Right atrium auricular region (tissue), 2 donors: Measurements from ENCODE around the gene VWA1. TPM values are rescaled to one million over a fixed set of nuclear protein-coding genes. Genes with fewer than 3 reads are reported as not detected.
"Not testable (repeated sequence)": the region's sequence is repeated elsewhere in the genome, so short reads cannot be mapped to it uniquely, and the experiment has no call there.

Source experiments
- DNase-seq: peaks from one replicate; pipeline ENCODE4 v3.0.0-alpha.2; 2019; ENCODE audit warnings: low spot score
- H3K27ac ChIP-seq, 2 donors: fragments of 200-600 bp; sonication (generic); 1 replicate in 1 of 2; 2 replicates in 1 of 2; pipeline ENCODE4 v1.5.1; 2016 to 2019
- H3K27me3 ChIP-seq, 2 donors: fragments of 200-600 bp; sonication (generic); one replicate each; pipeline versions ENCODE4 v1.5.1 to v1.6.0; 2017 to 2019
- H3K36me3 ChIP-seq: fragments of 200-600 bp; sonication (generic); one replicate; pipeline ENCODE4 v1.5.1; 2016
- H3K4me1 ChIP-seq, 2 donors: fragments of 200-600 bp; sonication (generic); one replicate each; pipeline versions ENCODE4 v1.5.1 to v1.6.0; 2017 to 2019
- H3K4me3 ChIP-seq, 2 donors: fragments of 200-600 bp; sonication (generic); 1 replicate in 1 of 2; 2 replicates in 1 of 2; pipeline ENCODE4 v1.5.1; 2017 to 2019; ENCODE audit warnings: mild to moderate bottlenecking in 1 of 2, moderate library complexity in 1 of 2
- H3K9me3 ChIP-seq, 2 donors: fragments of 200-600 bp; sonication (generic); one replicate each; pipeline ENCODE4 v1.5.1; 2019
- total RNA-seq, 2 donors: library from RNA; depleted of rRNA; stranded (reverse); fragments of >200 nt; gene quantifications; one replicate each; pipeline ENCODE4 v1.1.0, GENCODE V29; 2016
- TF ChIP-seq, protein P1 (sequence below), 2 donors: fragments of 200-600 bp; sonication (generic); IDR thresholded peaks; one replicate each; pipeline ENCODE4 v1.5.1; 2019; ENCODE audit warnings: antibody characterized with exemption in 2 of 2

The VWA1 gene
- total RNA-seq, 2 donors from 2014 or later, result 13.0 to 15.2 TPM

DNA sequence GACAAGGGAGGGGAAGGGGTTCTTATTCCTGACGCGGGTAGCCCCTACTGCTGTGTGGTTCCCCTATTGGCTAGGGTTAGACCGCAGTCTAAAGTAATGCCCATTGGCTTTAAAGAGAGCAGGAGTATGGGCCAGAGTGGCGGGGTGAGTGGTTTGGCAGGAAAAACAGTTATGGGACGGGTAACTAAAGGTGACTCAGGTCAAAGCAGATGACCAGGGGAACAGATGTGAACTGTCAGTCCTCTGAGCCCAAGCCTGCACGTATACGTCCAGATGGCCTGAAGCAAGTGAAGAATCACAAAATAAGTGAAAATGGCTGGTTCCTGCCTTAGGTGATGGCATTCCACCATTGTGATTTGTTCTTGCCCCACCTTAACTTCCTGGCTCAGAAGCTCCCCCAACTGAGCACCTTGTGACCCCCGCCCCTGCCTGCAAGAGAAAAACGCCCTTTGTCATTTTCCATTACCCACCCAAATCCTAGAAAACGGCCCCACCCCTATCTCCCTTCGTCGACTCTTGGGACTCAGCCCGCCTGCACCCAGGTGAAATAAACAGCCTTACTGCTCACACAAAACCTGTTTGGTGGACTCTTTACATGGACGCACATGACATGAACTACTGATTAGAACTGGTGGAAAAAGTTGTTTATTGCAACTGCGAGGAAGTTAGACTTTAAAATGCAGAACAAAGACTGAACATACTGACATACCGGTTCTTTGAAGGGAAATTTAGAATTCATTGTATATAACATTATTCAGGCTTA is 35.3 kb downstream of the VWA1 start:
- peaks cover 0 to 24% of the 10 kb centered on the region in 2 donors for H3K4me1 ChIP-seq
- TF ChIP-seq, protein P1, sequence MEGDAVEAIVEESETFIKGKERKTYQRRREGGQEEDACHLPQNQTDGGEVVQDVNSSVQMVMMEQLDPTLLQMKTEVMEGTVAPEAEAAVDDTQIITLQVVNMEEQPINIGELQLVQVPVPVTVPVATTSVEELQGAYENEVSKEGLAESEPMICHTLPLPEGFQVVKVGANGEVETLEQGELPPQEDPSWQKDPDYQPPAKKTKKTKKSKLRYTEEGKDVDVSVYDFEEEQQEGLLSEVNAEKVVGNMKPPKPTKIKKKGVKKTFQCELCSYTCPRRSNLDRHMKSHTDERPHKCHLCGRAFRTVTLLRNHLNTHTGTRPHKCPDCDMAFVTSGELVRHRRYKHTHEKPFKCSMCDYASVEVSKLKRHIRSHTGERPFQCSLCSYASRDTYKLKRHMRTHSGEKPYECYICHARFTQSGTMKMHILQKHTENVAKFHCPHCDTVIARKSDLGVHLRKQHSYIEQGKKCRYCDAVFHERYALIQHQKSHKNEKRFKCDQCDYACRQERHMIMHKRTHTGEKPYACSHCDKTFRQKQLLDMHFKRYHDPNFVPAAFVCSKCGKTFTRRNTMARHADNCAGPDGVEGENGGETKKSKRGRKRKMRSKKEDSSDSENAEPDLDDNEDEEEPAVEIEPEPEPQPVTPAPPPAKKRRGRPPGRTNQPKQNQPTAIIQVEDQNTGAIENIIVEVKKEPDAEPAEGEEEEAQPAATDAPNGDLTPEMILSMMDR (IDR thresholded peaks at IDR 0.05), result no peak
- H3K27me3 ChIP-seq, result no peaks in the 10 kb centered on the region
- H3K4me3 ChIP-seq, result peak overlapping the region; percentile 72 to 89
- H3K9me3 ChIP-seq, result no peaks in the 10 kb centered on the region
- H3K27ac ChIP-seq, result peak overlapping the region; percentile 75 to 83
- DNase-seq, result no peak
- H3K36me3 ChIP-seq, result no peaks in the 10 kb centered on the region

DNA sequence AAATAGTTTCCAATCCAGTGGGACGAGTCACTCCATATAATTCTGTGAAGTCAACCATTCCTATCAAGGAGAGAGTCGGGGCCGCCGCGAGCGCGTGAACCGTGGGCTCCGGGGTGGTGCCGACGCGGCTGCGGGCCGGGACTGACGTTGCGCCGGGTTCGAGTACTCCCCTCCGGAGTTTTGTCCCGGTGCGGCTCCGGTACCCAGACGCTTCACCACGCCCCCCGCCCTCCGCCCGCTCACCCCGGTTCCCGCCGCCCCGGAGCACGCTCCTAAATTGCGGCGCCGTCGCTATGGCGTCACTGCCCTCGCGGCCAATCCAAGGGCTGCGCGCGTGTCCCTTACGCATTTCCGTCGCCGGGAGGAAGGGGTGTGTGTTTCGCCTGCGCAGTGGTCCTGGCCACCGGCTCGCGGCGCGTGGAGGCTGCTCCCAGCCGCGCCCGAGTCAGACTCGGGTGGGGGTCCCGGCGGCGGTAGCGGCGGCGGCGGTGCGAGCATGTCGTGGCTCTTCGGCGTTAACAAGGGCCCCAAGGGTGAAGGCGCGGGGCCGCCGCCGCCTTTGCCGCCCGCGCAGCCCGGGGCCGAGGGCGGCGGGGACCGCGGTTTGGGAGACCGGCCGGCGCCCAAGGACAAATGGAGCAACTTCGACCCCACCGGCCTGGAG is 36.0 kb downstream of the VWA1 start, which contains the start of gene ATAD3B:
Gene ATAD3B, plus strand, starts transcription at position 377 of the 664 bp plus-strand sequence. Its CDS starts 120 bp downstream, at position 497.
- peak; percentile 95 for DNase-seq
- H3K4me1 ChIP-seq, result peaks cover 0 to 24% of the 10 kb centered on the region in 2 donors
- no peaks in the 10 kb centered on the region for H3K27me3 ChIP-seq
- TF ChIP-seq, protein P1 (IDR thresholded peaks at IDR 0.05), result no peak
- peak within 1 kb of the TSS; percentile 75 to 83 for H3K27ac ChIP-seq
- no peaks in the 10 kb centered on the region for H3K9me3 ChIP-seq
- no peaks in the 10 kb centered on the region for H3K36me3 ChIP-seq
- peak within 1 kb of the TSS; percentile 72 to 89 for H3K4me3 ChIP-seq

DNA sequence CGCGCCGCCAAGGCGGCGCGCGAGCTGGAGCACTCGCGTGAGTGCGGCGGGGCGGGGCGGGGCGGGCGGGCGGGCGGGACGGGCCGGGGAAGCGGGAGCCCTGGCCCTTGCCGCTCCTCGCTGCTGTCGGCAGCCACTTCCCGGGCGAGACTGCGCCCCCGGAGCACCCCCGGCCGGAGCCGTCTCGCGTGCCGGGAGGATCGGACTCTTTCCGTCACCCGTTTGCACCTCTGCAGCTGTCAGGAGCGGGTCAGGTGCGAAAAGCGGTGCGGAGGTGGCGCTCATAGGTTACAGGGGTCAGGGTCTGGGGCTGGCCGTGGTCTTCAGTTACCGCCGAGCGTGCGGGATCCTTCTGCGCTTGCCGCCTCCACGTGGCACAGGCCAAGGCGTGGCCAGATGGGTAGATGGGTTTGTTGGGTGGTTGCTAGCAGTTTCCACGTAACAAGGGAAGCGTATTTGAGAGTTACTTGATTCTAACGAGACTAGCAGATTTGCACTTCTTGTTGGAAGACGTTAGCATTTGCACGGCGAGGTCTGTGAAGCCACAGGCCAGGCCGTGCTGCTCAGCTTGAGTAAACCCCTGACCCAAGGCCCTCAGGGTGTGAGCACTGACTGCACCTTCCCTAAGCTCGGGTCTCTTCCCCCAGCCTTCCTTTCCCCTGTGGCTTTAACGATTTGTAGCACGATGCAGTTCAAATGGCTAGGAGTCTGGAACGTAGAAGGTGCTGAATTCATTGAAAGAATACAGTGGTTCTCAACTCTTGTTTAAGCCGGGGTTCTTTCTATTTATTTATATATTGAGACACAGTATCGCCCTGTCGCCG is 36.8 kb downstream of the VWA1 start:
- H3K27ac ChIP-seq, H3K9me3 ChIP-seq, H3K27me3 ChIP-seq, DNase-seq, H3K36me3 ChIP-seq: not testable (repeated sequence)
- peaks cover 0 to 24% of the 10 kb centered on the region in 2 donors for H3K4me1 ChIP-seq
- H3K4me3 ChIP-seq, result peak overlapping the region; percentile 72 to 89

DNA sequence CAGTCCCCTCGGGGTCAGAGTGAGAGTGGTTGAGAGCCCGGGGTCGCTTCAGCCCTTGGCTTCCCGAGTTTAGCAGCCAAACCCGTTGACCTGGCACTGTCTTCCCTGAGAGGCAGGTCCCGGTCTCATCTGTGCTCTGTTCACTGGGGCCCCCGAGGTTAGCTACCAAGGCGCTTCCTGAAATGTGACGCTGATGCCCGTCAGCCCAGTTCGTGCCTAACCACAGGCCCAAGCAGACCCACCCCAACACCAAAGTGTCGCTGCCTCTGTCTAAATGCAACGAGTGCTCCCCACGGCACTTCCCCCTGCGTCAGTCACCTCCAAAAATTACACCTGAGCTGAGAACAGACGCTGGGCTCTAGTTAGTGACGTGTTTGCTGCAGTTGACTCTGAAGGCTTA is 40.5 kb downstream of the VWA1 start:
- not testable (repeated sequence) for H3K4me3 ChIP-seq, H3K9me3 ChIP-seq, DNase-seq, H3K27ac ChIP-seq, H3K27me3 ChIP-seq
- Histone ChIP-seq H3K36me3 (peaks cover 29% of the 10 kb centered on the region), H3K4me1 (peaks cover 0 to 18% of the 10 kb centered on the region in 2 donors)

DNA sequence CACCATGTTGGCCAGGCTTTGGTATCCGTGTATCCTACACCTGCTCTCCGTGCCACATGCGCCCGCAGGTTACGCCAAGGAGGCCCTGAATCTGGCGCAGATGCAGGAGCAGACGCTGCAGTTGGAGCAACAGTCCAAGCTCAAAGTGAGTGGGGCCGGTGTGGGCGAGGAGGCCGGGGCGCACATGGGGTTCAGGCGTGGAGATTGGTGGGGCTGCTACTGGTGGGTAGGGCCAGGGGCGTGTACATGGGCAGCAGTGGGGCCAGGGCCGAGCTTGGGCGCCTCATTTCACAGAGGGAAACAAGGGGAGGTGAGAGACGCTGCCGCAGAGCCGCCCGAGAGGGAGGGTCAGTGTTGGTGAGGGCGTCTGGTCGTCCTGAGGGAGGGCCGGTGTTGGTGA is 41.7 kb downstream of the VWA1 start:
- Histone ChIP-seq H3K4me1 (peaks cover 0 to 16% of the 10 kb centered on the region in 2 donors), H3K36me3 (peaks cover 35% of the 10 kb centered on the region), H3K27me3 (no peaks in the 10 kb centered on the region), H3K9me3 (no peaks in the 10 kb centered on the region), H3K27ac (no peak overlapping the region), H3K4me3 (no peak overlapping the region)
- TF ChIP-seq, protein P1 (IDR thresholded peaks at IDR 0.05), result no peak
- DNase-seq, result no peak

DNA sequence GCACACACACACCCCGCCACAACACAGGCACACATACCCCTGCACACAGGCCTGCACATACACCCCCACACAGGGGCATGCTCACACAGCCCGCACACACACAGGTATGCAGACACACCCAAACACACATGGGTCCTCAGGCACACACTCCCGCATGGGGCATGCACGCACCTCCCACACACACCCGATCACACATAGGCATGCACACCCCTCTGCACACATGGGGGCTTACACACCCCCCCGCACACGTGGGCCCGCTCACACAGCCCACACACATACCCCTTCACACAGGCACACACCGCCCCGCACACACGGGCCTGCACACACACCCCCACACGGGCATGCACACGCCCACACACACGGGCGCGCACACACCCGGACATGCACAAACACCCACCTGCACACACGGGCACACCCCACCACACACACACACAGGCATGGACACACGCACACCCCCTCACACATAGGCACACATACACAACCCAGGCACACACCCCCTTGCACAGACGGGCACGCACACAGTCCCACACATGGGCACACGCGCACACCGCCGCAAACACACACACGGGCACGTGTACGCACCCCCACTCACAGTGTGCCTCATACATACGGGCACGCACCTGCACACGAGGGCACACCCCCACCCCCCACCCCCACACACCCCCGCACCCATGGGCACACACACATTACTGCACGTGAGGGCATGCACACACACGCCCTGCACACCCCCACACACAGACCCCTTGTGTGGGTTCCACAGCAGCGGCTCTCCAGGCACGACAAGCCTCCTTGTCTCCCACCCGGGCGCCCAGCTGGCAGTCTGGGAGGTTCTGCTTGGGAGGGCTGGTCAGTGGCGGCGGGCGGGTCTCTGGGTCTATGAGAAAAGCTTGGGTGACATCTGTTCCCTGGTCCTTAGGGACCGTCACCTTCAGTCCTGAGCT is 44.3 kb downstream of the VWA1 start:
- Histone ChIP-seq H3K27ac (no peak overlapping the region), H3K36me3 (peaks cover 57% of the 10 kb centered on the region), H3K27me3 (no peaks in the 10 kb centered on the region), H3K9me3 (no peaks in the 10 kb centered on the region), H3K4me1 (no peaks in the 10 kb centered on the region), H3K4me3 (no peak overlapping the region)
- no peak for DNase-seq
- TF ChIP-seq, protein P1 (IDR thresholded peaks at IDR 0.05), result no peak

DNA sequence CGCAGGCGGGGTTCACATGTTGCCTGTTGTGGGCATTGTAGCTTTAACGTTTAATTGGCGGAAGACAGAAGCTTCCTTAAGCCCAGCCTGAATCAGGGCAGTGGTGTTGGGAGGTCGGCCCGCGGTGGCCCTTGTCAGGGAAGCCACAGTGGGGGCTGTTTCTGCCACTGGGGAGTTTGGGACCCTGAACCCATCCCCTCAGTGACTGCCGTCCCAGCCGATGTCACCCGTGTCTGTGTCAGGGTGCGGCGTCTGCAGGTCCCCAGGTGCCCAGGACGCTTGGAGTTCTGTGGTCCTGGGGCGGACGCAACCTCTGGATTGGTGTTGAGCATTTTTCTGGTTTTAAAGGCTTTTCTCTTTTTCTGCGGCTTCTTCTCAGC is 45.0 kb downstream of the VWA1 start:
- not testable (repeated sequence) for H3K4me1 ChIP-seq, H3K27ac ChIP-seq, DNase-seq, H3K4me3 ChIP-seq, H3K9me3 ChIP-seq, H3K27me3 ChIP-seq
- H3K36me3 ChIP-seq, result peaks cover 59% of the 10 kb centered on the region

DNA sequence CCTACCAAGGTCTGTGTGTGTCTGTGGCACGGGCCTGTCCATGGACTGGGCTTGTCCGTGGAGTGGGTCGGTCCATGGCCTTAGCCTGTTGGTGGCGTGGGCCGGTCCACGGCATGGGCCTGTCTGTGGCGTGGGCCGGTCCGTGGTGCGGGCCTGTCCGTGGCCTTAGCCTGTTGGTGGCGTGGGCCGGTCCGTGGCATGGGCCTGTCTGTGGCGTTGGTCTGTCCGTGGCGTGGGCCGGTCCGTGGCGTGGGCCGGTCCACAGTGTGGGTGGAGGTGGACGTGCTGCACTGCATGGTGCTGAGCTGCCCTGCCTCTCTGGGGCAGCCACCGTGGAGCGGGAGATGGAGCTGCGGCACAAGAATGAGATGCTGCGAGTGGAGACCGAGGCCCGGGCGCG is 46.3 kb downstream of the VWA1 start:
- peaks cover 66% of the 10 kb centered on the region for H3K36me3 ChIP-seq
- H3K27me3 ChIP-seq, H3K9me3 ChIP-seq, H3K4me1 ChIP-seq, DNase-seq, H3K4me3 ChIP-seq, H3K27ac ChIP-seq: not testable (repeated sequence)
